ENCODE results near the gene HDAC9.
A peak's percentile ranks its signal among the peaks of the same experiment; 100 is the strongest.

DNA sequence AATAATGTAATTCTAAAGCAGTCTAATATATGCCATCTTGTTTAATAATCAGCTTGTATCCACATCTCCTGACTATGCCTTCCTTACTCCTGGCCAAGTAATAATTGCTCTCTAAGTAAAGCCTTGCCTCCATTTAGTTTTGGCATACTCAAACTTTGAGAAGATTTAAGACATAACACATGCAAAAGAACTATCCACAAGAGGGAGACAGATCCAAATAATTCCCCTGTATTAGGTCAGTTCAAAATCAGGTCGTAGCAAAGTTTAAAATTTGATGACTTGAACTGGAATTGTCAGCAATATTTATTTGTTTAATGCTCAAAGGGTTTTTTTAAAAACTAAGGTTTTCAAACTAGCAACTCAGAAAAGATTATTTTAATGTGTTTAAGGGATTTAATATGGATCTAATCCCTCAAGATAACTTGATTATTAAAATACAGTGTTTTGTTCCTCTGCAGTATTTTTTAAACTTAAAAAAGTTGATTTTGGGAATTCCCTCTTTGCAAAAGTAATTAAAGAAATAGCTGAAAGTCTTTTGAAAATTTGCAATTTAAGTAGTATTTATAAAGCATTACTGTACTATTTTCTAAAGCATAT is 95.3 kb downstream of the HDAC9 start:
- no peak for TF ChIP-seq EZH2 (IDR thresholded peaks at IDR 0.05; ENCODE audit: insufficient read depth, low read length)
- TF ChIP-seq, protein P1, sequence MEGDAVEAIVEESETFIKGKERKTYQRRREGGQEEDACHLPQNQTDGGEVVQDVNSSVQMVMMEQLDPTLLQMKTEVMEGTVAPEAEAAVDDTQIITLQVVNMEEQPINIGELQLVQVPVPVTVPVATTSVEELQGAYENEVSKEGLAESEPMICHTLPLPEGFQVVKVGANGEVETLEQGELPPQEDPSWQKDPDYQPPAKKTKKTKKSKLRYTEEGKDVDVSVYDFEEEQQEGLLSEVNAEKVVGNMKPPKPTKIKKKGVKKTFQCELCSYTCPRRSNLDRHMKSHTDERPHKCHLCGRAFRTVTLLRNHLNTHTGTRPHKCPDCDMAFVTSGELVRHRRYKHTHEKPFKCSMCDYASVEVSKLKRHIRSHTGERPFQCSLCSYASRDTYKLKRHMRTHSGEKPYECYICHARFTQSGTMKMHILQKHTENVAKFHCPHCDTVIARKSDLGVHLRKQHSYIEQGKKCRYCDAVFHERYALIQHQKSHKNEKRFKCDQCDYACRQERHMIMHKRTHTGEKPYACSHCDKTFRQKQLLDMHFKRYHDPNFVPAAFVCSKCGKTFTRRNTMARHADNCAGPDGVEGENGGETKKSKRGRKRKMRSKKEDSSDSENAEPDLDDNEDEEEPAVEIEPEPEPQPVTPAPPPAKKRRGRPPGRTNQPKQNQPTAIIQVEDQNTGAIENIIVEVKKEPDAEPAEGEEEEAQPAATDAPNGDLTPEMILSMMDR (IDR thresholded peaks at IDR 0.05; ENCODE audit: insufficient read depth, low read depth, low read length), result peak; percentile 60

Data from astrocyte (in vitro differentiated cells and primary cell).